NCI-H2196 treated with DMSO at 0.1 percent for 48 hours (cell line): Measurements from ENCODE around the gene PALM2AKAP2.

Source experiments
- DNase-seq: peaks from one replicate; lab custom pipeline; 2025; ENCODE audit not compliant: unreplicated experiment; lab: John Stamatoyannopoulos, UW

PALM2AKAP2 gene

DNA sequence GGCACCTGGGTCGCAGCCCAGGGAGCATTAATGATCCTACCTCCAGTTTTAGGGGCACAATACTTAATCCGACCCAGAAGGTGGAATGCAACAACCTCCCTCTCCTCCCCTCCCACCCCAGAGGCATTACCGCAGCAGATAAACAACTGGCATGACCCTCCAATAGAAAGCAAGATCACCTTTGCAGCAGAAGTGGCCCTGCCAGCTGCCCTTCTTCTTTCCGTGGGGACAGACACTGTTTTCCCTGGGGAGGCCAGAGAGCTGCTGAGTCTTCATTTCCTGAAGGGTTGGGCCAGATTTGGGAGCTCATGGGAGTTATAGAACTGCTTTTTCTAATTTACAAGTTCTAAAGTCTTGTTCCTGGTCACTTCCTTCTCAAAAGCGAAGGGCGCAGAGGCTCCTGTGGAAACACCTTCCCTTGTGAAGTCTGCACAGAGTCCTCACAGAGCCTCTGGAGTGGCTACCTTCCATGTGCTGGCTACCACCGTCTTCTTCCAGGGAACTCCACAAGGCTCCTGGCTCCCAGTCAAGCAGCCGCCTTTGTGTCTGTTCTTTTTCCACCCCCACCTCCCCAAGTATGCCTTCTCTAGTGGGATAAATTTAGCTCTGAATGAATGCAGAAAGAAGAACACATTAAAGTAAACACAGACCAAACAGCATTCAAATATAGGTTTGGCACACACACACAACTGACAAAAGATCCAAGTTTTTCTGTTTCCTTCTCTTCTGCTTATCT, 8.0 kb upstream of the PALM2AKAP2 start:
- DNase-seq: no peak

DNA sequence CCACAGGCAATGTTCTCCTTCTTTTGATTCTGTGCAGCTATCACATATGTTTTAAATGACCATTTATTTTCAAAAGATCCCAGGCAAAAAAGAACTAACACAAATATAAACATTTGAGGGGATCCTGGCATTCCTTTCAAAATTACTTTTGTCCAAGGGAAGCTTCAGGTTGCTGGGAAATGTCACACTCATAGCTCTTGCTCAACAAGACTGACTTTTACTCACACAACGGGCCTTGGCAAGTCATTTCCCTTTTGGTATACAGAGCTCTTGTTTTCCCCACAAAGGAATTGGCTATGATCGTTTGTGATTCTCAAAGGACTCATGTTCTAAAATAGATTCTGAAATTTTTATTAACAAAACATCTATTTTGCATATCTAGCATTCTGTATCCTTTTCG, 4.5 kb upstream of the PALM2AKAP2 start:
- DNase-seq: no peak

DNA sequence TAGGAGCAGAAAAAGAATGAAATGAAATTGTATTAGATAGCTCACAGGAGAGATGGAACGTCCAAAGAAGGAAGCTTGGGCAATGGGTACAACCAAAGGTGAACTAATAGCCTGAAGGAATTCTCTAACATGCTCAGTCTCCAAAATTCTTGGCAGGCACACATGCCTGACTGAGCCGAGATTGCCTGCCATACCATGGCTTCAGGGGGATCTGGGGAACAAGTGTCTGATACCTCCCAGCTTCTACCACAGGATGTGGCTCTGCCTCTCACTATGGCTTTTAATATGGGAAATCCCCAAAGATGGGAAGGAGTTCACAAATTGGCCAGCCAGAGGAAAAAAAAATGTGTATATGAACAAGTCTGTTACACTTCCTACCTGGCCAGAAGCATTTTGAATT, 3.6 kb upstream of the PALM2AKAP2 start:
- no peak for DNase-seq

DNA sequence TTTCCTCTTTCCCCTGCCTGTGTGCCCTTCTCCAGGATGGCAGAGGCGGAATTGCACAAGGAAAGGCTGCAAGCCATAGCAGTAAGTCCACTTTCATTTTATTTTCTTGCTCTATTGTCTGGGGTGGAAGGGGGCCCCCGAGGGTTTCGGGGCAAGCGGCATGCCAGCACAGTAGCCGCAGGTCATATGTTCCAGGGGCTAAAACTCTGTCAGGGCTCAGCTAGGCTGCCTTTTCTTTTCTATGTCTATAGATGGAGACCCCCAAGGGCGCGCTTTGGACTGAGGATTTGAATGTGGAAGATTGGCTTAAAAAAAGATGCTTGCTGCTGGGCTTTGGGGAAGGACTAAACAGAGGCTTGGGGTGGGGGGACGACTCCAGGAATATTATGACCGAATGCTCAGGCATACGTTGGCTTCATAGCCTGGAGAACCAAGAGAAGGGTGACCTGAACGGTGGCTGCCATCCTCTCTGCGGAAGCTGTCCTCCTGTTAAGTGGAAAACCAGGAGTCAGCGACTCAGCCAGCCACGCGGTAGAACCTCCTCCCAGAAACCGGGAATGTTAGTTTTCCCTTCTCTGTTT, 545 bp downstream of the PALM2AKAP2 start:
- DNase-seq: no peak

DNA sequence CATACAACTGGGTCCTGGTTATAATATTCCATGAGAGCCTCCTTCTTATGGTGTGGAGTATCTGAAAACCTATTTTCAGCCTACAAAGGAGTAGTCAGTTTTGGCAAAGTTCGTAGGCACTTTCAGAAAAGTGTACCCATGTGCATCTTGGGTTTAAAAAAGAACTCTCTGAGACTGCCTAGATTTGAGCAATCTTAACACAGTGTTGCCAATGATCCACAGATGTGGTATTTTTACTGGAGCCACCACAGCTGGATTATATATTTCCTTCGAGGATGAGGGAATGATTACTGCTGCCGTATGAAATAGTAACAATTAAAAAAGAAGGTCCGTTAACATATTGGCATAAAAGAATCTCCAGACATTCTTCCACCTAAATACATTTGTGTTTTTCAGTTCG, 1.1 kb downstream of the PALM2AKAP2 start:
- DNase-seq: no peak

DNA sequence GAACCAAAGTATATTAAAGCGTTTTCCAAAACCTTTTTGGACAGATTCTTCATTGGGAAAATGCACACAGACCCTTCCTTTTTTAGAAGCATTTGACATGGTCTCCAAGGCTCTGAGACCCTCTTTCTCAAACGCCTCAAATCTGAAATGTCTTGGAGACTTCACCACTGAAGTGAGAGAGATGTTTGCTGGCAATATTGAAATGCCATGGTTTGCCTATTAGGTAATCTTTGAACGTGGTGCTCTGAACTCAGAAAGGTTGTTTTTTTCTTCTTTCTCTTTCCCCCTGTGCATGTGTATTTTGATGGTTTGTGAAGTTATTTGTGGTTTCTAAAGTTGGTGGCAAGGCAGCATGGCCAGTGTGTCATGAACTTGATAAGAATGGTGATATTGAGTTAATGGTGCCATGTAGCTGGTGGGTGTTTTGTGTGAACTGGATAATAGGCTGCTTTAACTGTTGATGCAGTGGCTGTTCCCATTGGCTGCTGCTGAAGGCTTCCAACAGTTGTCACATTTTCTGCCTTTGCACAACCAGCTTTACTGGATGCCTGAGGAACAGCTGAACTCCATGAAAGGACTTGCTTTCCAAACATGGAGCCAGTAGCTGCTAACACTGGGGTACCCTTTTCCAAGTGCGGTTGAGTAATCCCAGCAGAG, 1.7 kb downstream of the PALM2AKAP2 start:
- no peak for DNase-seq

DNA sequence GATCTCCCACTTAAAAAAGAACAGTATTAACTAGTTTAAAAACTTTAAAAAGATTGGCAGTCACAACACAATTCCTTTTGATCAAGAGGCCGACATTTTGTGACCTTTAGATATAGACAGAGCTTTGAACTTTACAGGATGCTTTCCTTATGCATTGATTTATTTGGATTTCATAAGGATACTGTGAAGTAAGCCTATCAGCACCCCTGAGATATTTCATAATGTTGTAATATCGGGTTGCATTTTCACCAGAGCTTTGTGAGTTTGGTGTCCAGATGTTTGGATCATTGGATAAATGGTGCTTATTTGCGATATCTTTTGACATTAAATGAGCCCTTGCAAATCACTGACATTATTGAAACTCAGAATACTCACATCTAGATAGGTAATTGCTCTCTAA, 7.7 kb downstream of the PALM2AKAP2 start:
- DNase-seq: no peak

DNA sequence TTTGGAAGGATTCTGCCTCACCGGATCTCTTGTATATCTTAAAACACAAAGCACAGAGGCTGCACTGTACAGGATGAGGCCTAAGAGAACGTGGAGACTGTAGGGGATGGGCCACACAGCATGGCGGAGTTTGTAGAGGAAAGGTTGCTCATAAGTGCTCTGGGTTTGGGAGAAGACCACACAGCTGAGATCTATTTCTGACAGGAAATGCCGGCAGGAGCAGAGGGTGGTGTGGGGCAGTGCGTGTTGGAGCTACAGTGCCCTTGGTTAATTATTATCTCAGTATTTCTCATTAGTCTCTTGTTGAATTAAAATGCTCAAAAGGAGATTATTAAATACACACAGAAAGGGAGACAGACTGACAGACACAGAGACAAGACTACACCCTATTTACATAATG, 9.6 kb downstream of the PALM2AKAP2 start:
- DNase-seq: no peak

DNA sequence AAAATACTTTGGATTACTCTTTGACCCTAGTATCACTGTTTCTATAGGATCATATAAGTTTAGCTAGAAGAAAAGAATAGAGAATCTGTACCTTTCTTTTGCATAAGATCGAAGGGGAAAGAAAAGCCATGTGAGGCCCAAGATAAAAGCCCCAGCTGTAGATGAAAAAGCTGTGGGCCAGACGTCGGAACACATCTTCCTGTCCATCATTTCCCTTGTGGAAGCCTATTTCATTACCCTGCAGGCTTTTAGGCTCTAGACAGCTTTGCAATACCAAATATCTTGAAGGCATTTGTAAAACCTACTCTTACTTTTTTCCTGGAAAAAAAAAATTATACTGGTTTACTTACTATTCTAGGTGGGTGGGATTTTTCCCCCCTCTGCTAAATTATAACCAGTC, 10.0 kb downstream of the PALM2AKAP2 start:
- no peak for DNase-seq

DNA sequence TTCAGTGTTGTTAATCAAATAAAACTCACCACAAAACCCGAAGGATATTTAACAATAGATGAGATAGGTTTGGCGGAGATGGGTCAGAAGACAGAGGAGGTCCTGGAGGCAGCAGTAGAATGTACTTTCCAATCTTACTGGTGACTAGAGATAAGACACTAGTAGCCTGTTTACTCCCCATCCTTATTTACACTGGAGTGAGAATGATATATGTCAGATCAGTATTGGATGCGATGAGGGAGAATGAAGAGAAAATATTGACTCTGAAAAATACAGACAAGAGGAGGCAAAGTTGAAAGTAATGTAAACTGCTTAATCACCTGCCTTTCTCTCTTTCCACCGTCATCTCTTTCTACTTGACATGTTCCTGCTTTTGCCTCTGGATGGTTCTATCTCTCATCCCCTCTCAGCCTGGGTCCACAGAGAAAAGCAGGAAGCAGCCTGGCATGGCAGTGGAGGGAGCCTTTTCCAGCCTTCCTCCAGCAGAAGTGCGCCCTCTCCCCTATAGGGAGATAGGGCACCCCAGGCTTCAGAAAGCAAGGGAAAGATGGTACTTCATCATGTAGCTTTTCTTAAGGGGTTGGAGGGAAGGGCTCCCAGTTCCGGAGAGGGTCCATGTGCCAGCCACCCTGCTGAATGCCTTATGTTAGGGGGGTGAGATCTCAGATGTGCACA, 11.1 kb downstream of the PALM2AKAP2 start:
- DNase-seq: no peak

DNA sequence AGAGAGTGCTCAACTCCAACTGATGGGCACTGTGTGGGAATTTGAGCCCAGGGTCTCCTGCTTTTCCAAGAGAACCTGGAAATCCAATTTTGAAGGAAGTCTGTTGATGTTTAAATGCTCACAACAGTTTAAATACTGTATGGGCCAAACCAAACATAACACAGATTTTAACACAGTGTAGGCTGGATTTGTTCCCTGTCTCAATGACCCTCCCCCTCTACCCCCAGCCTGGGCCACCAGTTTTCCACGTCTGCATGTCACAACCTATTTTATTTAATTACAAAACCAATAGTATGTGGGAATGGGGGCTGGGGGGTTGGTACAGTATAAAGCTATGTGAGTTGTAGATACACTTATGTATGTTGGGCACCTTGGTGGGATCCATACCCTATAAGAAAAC, 11.7 kb downstream of the PALM2AKAP2 start:
- no peak for DNase-seq

DNA sequence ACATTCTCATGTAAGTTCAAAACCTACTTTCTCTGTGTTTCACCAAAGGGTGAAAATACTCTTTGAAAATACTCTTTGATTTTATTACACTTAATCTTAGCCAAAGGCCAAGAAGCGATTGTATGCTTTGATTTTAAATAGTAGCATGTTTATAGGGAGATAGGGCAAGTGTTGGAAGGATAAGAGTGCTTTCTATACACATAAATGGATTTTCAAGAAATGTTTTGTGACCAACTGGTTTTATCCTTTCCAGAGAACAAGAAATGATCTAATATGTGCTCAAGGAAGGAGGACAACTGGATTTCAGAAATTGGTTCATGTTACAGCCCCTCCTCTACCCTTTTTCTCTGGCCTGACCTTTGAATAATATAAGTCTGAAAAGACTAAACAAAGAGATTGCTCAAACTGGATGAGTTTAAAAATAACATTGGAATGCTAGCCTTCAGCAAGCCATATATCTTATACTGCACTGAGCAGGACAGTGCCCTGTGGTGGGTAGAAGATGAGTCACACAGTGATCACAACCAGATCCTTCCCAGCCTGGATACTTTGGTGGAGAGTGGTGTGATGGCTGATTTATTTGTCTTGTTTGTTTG, 13.1 kb downstream of the PALM2AKAP2 start:
- DNase-seq: no peak

DNA sequence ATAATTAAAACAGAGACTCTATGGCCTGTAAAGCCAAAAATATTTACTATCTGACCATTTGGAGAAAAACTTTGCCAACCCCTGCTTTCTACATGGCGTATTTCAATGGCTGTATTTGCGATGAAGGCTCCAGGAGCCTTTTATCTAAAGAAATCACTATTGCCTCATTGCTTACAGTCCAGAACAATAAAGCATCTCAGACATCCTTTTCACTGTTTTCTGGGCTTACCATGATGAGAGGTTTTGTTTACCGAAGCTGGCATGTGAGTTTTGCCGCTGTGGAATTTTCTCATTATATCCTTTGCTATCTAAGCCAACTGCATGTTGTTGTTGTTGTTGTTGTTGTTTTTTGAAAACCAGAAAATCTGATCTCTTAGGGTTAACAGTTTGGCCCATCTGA, 13.9 kb downstream of the PALM2AKAP2 start:
- no peak for DNase-seq

DNA sequence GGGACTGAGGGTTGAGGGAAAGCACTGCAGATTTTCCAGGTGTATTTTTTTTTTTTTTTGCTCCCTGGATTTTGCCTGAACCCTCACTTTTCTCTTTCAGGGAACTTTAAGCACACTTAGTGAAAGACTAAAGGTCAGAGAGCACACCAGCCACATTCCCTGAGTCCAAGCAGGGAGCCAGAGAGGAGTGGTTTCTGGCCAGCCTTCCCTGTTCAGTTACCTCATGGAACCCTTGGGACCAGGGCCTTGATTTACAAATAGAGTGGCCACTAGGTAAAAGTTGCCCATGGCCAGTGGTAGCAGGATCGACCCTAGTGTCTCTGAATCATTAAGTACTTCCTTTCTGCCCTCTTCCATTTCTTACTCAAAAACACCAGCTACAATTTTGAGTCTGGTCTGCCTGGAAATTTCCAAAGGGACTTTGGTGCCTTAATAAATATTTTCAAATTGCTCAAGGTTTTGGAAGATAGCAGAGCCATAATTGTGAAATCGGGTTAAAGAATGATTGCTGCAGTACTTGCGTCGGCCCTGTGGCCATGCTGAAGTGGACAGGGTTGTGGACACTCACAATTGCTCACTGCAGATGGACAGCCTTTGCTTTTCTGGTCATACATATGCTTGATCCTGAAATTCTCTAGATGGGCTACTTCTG, 14.5 kb downstream of the PALM2AKAP2 start:
- no peak for DNase-seq

DNA sequence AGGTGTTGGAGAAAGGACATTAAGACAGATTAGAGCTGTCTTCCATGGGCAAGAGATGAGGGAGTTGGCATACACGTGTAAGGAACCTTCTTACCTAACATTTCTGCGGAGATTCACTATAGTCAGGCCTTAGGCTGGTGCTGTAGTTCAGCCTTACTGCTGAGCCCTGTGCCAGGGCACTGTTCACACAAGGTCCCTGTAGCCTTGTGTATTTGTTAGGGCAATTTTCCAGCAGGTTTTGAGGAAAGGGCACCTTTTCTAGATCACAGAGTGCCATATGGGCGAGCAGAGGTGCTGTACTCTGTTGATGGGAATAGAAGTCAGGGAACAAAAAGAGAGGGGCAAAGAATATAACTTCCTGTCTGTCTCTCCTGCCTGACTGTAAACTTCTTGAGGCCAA, 15.6 kb downstream of the PALM2AKAP2 start:
- no peak for DNase-seq

DNA sequence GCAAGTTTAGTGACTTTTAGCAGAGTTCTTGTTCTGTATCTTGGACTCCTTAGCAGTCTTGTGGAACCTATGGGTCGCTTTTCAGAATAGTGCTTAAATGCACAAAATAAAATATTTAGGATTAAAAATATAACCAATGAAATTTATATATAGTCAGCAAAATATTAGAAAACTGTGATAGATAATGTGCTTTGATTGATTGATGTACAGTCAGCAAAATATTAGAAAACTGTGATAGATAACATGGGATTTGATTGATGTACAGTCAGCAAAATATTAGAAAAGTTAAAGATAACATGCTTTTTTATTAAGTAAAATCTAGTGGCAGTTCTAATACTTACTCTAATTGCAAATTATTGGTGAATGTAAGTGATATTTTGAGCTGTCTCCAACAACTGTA, 16.1 kb downstream of the PALM2AKAP2 start:
- DNase-seq: no peak

DNA sequence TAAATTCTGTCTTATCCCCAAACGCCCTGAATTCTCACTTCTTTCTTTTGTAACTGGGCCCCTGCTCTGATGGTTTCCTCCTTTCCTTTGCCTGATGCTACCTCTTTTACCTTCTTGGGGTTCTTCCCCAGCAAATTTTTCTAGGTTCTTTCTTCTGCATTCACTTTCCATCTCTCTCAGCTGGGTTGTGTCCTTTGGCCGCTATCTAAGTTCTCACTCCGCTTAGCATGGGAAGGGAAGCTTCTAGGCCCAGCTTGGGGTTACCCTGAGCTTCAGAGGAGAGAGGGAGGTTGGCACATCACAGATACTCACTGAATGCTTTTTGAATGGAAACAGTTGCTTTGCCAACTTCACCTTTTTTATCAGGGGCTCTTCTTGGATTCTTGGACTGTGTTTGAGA, 17.0 kb downstream of the PALM2AKAP2 start:
- DNase-seq: no peak

DNA sequence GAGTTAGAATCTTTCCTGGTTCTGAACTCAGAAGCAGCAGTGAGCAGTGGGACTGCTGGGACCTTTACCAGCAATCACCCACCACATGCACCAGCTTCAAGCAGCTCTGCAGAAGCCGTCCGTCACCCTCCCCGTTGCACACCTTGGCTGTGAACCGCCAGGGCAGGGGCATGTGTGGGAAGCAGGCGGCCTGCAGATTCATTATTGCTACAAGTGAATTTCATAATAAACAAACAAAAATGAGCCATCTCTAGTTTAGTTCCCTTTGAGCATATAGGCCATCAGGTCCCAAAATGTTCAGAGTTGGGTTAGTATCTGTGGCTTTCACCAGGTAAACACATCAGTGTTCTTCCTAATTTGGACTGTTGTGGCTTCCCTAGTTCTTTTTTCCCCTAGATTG, 17.5 kb downstream of the PALM2AKAP2 start:
- no peak for DNase-seq

DNA sequence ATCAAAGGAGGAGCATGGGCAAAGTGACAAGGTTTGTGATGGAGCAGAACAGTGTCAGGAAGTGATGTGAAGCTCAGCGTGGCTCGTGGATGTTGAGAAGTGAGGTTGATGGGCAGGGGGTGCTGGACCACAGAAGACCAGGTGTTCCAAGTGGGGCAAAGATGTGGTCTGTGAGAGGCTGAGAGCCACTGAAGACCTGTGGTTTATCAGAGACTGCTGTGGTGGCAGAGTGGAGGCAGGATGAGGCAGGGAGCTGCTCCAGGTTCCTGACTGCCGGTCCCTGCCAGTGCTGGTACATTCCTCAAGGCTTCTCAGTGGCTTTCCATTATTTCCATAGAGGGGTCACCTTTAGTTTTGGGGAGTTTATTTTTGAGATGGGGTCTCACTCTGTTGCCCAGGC, 19.1 kb downstream of the PALM2AKAP2 start:
- no peak for DNase-seq

DNA sequence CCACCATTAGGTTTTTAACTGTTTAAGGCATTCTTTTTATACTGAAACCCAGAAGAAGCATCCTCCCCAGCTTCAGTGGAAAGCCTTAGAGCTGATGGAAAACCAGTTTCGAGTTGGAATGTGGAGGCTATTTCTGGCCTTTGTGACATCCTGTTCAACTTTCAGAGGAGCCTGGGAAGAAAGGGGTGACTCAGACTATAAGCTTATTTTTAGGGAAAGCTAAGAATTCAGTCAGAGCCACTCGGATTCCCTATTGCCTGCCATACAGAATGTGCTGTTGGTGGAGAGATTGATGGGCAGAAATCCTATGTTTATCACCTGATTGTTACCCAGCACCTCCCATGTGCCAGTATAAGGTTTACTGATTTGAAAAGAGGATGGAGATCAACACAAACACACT, 19.8 kb downstream of the PALM2AKAP2 start:
- no peak for DNase-seq

DNA sequence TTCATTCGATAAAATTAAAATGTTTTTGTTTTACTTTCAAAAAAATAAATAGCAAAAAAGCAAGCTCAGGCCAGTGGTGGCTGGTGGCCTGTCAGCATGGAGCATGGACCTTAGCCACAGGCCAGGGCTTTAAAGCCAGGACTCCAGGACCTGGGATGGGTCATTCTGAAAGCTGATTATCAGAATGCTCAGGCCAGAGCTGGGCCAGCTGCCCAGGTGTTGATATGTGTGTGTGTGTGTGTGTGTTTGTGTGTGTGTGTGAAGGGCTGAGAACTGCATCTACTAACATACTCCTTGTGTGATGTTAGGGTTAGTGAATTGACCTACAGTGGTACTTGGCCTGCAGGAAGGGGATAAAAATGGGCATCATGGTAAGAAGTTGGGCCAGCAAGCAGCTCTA, 21.5 kb downstream of the PALM2AKAP2 start:
- no peak for DNase-seq
